ENCODE measurements around the gene BMS1.

- TF ChIP-seq POLR2AphosphoS5 (IDR thresholded peaks at IDR 0.05; ENCODE audit: low read depth, low read length) (no peak), SMC3 (IDR thresholded peaks at IDR 0.05; ENCODE audit: low read depth, low read length) (no peak)
These were observed 43.9 kb upstream of the BMS1 start for GRCh38 chr10:42738679-42739078.
